GM12878 (cell line): ENCODE data around the gene SGTB. TPM values are rescaled to one million over a fixed set of nuclear protein-coding genes. Genes with fewer than 3 reads are reported as not detected.

ENCODE experiments used
- ATAC-seq: fragments of 200-7000 bp; cut with Tn5 transposase; 3 replicates; pipeline ENCODE4 v1.9.1; 2020; ENCODE audit warnings: mild to moderate bottlenecking, moderate library complexity
- Bru-seq: library from RNA; stranded (reverse); fragments of 400-500 nt; gene quantifications from one replicate; lab custom pipeline; 2021; lab: Mats Ljungman, UMichigan
- BruChase-seq, 2 experiments: library from RNA; stranded (reverse); fragments of 400-500 nt; gene quantifications; one replicate each; lab custom pipeline; 2021; lab: Mats Ljungman, UMichigan
- BruUV-seq: library from RNA; stranded (reverse); fragments of 400-500 nt; replicated peaks from 2 replicates; lab custom pipeline; 2021; lab: Mats Ljungman, UMichigan
- CTCF ChIA-PET: fragments of 300-600 bp; sonication (Branson Sonifier 250); formaldehyde crosslinking; extraction: SDS; loops from one replicate; lab custom pipeline; 2021; ENCODE audit warnings: inconsistent platforms; lab: Yijun Ruan, JAX
- POLR2A ChIA-PET: fragments of 350-600 bp; formaldehyde crosslinking; extraction: SDS; loops from one replicate; lab custom pipeline; 2021; ENCODE audit warnings: inconsistent platforms; lab: Charles Lee
- RAD21 ChIA-PET: fragments of 300-600 bp; sonication (Branson Sonifier 250); formaldehyde crosslinking; loops from one replicate; lab custom pipeline; 2023; ENCODE audit warnings: antibody characterized with exemption; ENCODE audit not compliant: unreplicated experiment; lab: Charles Lee
- SMC1A ChIA-PET: fragments of 300-600 bp; sonication (Branson Sonifier 250); formaldehyde crosslinking; loops from one replicate; lab custom pipeline; 2023; ENCODE audit not compliant: unreplicated experiment, uncharacterized antibody; lab: Charles Lee
- DNase-seq: peaks from one replicate; pipeline ENCODE4 v3.0.0-alpha.2; 2011; ENCODE audit warnings: low read depth, low spot score
- FAIRE-seq: peaks from 3 replicates; lab custom pipeline; 2011; peaks lifted over from hg19 to GRCh38; lab: Jason Lieb, UNC
- H2AFZ ChIP-seq: 2 replicates; pipeline ENCODE4 v1.6.0; 2011; ENCODE audit warnings: low read depth, low read length, control low read depth; ENCODE audit not compliant: control insufficient read depth
- H3K27ac ChIP-seq: 2 replicates; pipeline ENCODE4 v1.5.1; 2011; ENCODE audit warnings: control low read depth; ENCODE audit not compliant: control insufficient read depth, insufficient read depth
- H3K27me3 ChIP-seq, 2 experiments: replicated peaks in 1 of 2; 2 replicates each; pipeline versions ENCODE4 v1.6.0 to v1.6.1; 2011; ENCODE audit warnings: low read length in 1 of 2; ENCODE audit not compliant: control insufficient read depth in 2 of 2, insufficient read depth in 2 of 2
- H3K36me3 ChIP-seq, 2 experiments: 2 replicates each; pipeline ENCODE4 v1.5.1; 2011; ENCODE audit warnings: low read length in 1 of 2; ENCODE audit not compliant: control insufficient read depth in 2 of 2, insufficient read depth in 2 of 2
- H3K4me1 ChIP-seq: 2 replicates; pipeline ENCODE4 v1.6.1; 2011; ENCODE audit warnings: mild to moderate bottlenecking, low read length, moderate library complexity, mixed read lengths; ENCODE audit not compliant: control insufficient read depth, insufficient read depth
- H3K4me2 ChIP-seq: 2 replicates; pipeline ENCODE4 v1.6.0; 2011; ENCODE audit warnings: control low read depth; ENCODE audit not compliant: control insufficient read depth, insufficient read depth
- H3K4me3 ChIP-seq: fragments of 200-600 bp; sonication (generic); 2 replicates; pipeline ENCODE4 v1.5.1; 2016
- H3K79me2 ChIP-seq: 2 replicates; pipeline ENCODE4 v1.6.0; 2011; ENCODE audit warnings: low read length; ENCODE audit not compliant: control insufficient read depth, insufficient read depth
- H3K9ac ChIP-seq: 2 replicates; pipeline ENCODE4 v1.8.0; 2011; ENCODE audit warnings: low read length, control low read depth, mixed read lengths; ENCODE audit not compliant: control insufficient read depth, insufficient read depth
- H3K9me3 ChIP-seq: replicated peaks from 3 replicates; pipeline ENCODE4 v1.5.1; 2011; ENCODE audit warnings: mild to moderate bottlenecking, low read length; ENCODE audit not compliant: control insufficient read depth, insufficient read depth
- H4K20me1 ChIP-seq: 2 replicates; pipeline ENCODE4 v1.6.0; 2011; ENCODE audit not compliant: control insufficient read depth, insufficient read depth
- BHLHE40 ChIP-seq, 2 experiments: fragments of 450-650 bp in 1 of 2; IDR thresholded peaks; 2 replicates each; pipeline ENCODE4 v1.6.1; 2011 to 2017; ENCODE audit warnings: low read depth in 2 of 2, borderline replicate concordance in 1 of 2, improper control_type of control experiment in 1 of 2, low read length in 1 of 2, mild to moderate bottlenecking in 1 of 2
- DPF2 ChIP-seq: fragments of 450-650 bp; IDR thresholded peaks from 2 replicates; pipeline ENCODE4 v1.6.1; 2017; ENCODE audit warnings: mild to moderate bottlenecking
- GATAD2B ChIP-seq: fragments of 450-650 bp; conservative IDR thresholded peaks from 2 replicates; pipeline ENCODE4 v1.6.1; 2017; ENCODE audit warnings: low read depth, mild to moderate bottlenecking, moderate library complexity
- IKZF1 ChIP-seq: fragments of 450-650 bp; conservative IDR thresholded peaks from 2 replicates; pipeline ENCODE4 v1.6.1; 2017; ENCODE audit warnings: antibody characterized with exemption, mild to moderate bottlenecking
- LARP7 ChIP-seq: fragments of 450-650 bp; IDR thresholded peaks from 2 replicates; pipeline ENCODE4 v1.6.1; 2017; ENCODE audit warnings: mild to moderate bottlenecking
- NBN ChIP-seq: fragments of 450-650 bp; IDR thresholded peaks from 2 replicates; pipeline ENCODE4 v1.6.1; 2016
- SMC3 ChIP-seq: IDR thresholded peaks from 2 replicates; pipeline ENCODE4 v1.6.1; 2011; ENCODE audit warnings: low read length, improper control_type of control experiment, borderline replicate concordance
- SREBF1 ChIP-seq: IDR thresholded peaks from 2 replicates; pipeline ENCODE4 v1.6.1; 2012; ENCODE audit warnings: mild to moderate bottlenecking, low read length
- TAF1 ChIP-seq: IDR thresholded peaks from 2 replicates; pipeline ENCODE4 v1.6.1; 2011; ENCODE audit warnings: mild to moderate bottlenecking, low read depth, low read length, borderline replicate concordance
- YY1 ChIP-seq: IDR thresholded peaks from 2 replicates; pipeline ENCODE4 v1.6.1; 2011; ENCODE audit warnings: low read depth, mild to moderate bottlenecking, low read length
- WGBS: methylation state at CpG from one replicate; pipeline ENCODE4 v1.1.6; 2016; ENCODE audit warnings: low lambda C conversion rate; ENCODE audit not compliant: insufficient replicate concordance, insufficient coverage; ENCODE audit errors: missing lambda C conversion rate; 5-methylcytosine and 5-hydroxymethylcytosine counted together
- in situ Hi-C: fragments of 300-500 bp; cut with MboI; formaldehyde crosslinking; loops from 9 replicates; pipeline ENCODE4 v1.14.3; 2018; ENCODE audit warnings: mixed read lengths
- intact Hi-C: fragments of 100-400 bp; cut with micrococcal nuclease; formaldehyde crosslinking; loops from one replicate; pipeline ENCODE4 v1.14.2; 2022; ENCODE audit not compliant: unreplicated experiment
- long read RNA-seq, 2 experiments: library from polyadenylated mRNA; unstranded; transcript quantifications; one replicate each; pipeline ENCODE4 v2.0.0, GENCODE V29; 2019 to 2020
- polyA minus RNA-seq, 3 experiments: library from RNA; depleted of rRNA, polyadenylated mRNA; stranded (reverse); fragments of >200 nt; gene quantifications; 2 replicates each; pipeline ENCODE4 v1.2.3, GENCODE V29; 2011
- polyA plus RNA-seq, 11 experiments: library from polyadenylated mRNA; depleted of rRNA in 4 of 11; unstranded in 6 of 11; stranded (reverse) in 5 of 11; fragments of >200 nt; fragmentation: Nextera tagmentation in 4 of 11; fragmentation: Illumina TruSeq in 1 of 11; extraction: Ambion mirVana in 4 of 11; extraction: Trizol in 1 of 11; gene quantifications; 1 replicate in 1 of 11; 2 replicates in 10 of 11; pipeline versions ENCODE4 v1.2.1 to v1.2.3, GENCODE V29; 2011 to 2016; ENCODE audit warnings: inconsistent platforms in 2 of 11, missing spikeins in 2 of 11, low read depth in 1 of 11
- total RNA-seq, 4 experiments: library from RNA; depleted of rRNA in 3 of 4; stranded (reverse); fragments of >200 nt in 3 of 4; fragmentation: Illumina TruSeq in 1 of 4; extraction: Trizol in 1 of 4; gene quantifications; 2 replicates each; pipeline versions ENCODE4 v1.2.1 to v1.2.3, GENCODE V29; 2013 to 2021
- TF ChIP-seq, protein P1 (sequence below): IDR thresholded peaks from 2 replicates; pipeline ENCODE4 v1.6.1; 2012; ENCODE audit warnings: low read depth, low read length, improper control_type of control experiment
- TF ChIP-seq, protein P2 (sequence below): IDR thresholded peaks from 2 replicates; pipeline ENCODE4 v1.6.1; 2012; ENCODE audit warnings: low read depth, low read length, improper control_type of control experiment
- TF ChIP-seq, protein P3 (sequence below): fragments of 450-650 bp; IDR thresholded peaks from 2 replicates; pipeline ENCODE4 v1.6.1; 2018; ENCODE audit warnings: borderline replicate concordance, mild to moderate bottlenecking; ENCODE audit not compliant: partially characterized antibody

The SGTB gene, protein sequence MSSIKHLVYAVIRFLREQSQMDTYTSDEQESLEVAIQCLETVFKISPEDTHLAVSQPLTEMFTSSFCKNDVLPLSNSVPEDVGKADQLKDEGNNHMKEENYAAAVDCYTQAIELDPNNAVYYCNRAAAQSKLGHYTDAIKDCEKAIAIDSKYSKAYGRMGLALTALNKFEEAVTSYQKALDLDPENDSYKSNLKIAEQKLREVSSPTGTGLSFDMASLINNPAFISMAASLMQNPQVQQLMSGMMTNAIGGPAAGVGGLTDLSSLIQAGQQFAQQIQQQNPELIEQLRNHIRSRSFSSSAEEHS
- total RNA-seq (2013; cell fraction: nucleolus; rRNA removed) = 7.8 and 9.2 TPM in 2 replicates
- 4.5 and 5.1 TPM in 2 replicates for total RNA-seq (2014; rRNA removed)
- total RNA-seq (2014; rRNA removed; fragmentation: Illumina TruSeq; extraction: Trizol) = 5.3 and 5.7 TPM in 2 replicates
- 7.8 and 8.3 TPM in 2 replicates for total RNA-seq (2021)
- polyA plus RNA-seq (2011; ENCODE audit: low read depth) = 1.5 TPM
- polyA plus RNA-seq (2011; rRNA removed) = 5.7 and 11.6 TPM in 2 replicates
- 1.8 and 2.1 TPM in 2 replicates for polyA plus RNA-seq (2011; cell fraction: cytosol; rRNA removed)
- 2.3 and 2.9 TPM in 2 replicates for polyA plus RNA-seq (2011; cell fraction: nucleus; rRNA removed)
- polyA plus RNA-seq (2012) = 2.3 and 2.9 TPM in 2 replicates
- polyA plus RNA-seq (2014; fragmentation: Illumina TruSeq; extraction: Trizol) = 5.4 and 5.5 TPM in 2 replicates
- 1 to 10 TPM; 1.0 to 1.4 TPM for polyA plus RNA-seq (2014; fragmentation: Nextera tagmentation; extraction: Ambion mirVana)
- 2.4 and 3.0 TPM in 2 replicates for polyA plus RNA-seq (2014; rRNA removed)
- polyA plus RNA-seq (2016; fragmentation: Nextera tagmentation; extraction: Ambion mirVana) = 1 to 10 TPM; 5.4 to 5.5 TPM
- polyA minus RNA-seq (2011; rRNA and poly(A)+ RNA removed) = 2.2 and 4.5 TPM in 2 replicates
- 1.6 and 1.9 TPM in 2 replicates for polyA minus RNA-seq (2011; cell fraction: cytosol; rRNA and poly(A)+ RNA removed)
- 2.2 and 2.9 TPM in 2 replicates for polyA minus RNA-seq (2011; cell fraction: nucleus; rRNA and poly(A)+ RNA removed)
- Bru-seq, nascent RNA = percentile 77 among the genes with signal in this experiment
- percentile 68 among the genes with signal in this experiment for BruChase-seq, experiment 1, labeled RNA remaining after a 6-hour chase
- percentile 68 among the genes with signal in this experiment for BruChase-seq, experiment 2, labeled RNA remaining after a 2-hour chase
- long read RNA-seq, experiment 1, full-length matches to known transcripts = 7 of 8 reads
- long read RNA-seq, experiment 1, partial matches to known transcripts = 0 of 8 reads
- long read RNA-seq, experiment 1, other reads (novel, unspliced or antisense) = 1 of 8 reads
- long read RNA-seq, experiment 2, full-length matches to known transcripts = 36 of 43 reads
- long read RNA-seq, experiment 2, partial matches to known transcripts = 1 of 43 reads
- long read RNA-seq, experiment 2, other reads (novel, unspliced or antisense) = 6 of 43 reads

DNA sequence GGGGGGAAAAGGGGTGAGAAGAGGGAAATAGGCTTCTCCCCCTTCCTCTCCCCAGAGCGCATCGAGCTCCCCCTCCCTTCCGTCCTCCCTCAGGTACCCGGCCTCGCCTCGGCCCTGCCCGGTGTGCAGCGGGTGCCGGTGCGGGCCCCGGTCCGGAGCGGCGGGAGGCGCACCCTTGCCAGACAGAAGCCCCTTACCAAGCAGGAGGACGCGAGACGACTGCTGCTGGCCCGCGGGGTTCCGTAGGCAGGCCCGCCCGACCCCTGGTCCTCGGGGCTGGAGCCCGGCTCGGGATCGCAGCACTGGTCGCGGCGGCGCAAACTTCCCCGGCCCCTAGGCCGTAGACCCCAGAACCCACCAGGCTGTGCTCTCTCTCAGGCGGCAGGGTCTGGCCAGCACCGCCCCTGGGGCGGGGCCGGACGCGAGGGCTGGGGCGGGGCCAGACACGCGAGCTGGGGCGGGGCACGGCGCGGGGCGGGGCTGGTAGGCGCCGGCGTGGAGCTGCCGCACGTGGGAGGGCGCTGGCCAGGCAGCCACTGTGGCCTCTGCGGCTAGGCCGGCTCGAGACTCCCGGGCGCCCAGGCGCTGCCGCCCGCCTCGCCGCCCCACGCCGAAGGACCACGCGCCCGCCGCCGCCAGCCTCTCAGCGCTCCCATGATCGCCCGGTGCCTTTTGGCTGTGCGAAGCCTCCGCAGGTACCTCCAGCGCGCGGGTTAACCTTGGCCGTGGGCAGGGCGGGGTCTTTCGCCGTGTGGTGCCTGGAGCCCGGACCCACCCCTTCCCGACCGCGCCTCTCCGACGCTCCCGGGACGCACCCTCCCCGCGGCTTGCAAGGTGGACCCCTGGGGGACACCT, at the start of gene SGTB, which contains the start of gene NLN:
Gene SGTB (minus strand): TSS at position 390 of the 855 bp plus-strand sequence. CDS start 1,302 bp downstream, outside the sequence.
Gene NLN (plus strand): TSS at position 486 of the 855 bp plus-strand sequence. CDS start 169 bp downstream, at position 655.
- intact Hi-C loops (loop anchor here (5.0 kb wide), 2 partner anchors 105 to 205 kb away; partner anchors contain the start of gene ERBIN), in situ Hi-C loops (no loop called here)
- SMC1A ChIA-PET = interaction anchor here (1.1 kb wide), 2 partner anchors 10 to 18 kb away, joined by 3 read pairs; no protein-coding TSS in a partner anchor
- peak within 1 kb of the TSS; percentile 93 for H2AFZ ChIP-seq
- H3K36me3 ChIP-seq = no peaks in the 10 kb centered on the region
- no peak for FAIRE-seq
- CTCF ChIA-PET = interaction anchor here (1.2 kb wide), 1 partner anchor 434 kb away, joined by 3 read pairs; no protein-coding TSS in a partner anchor
- DNase-seq = no peak
- POLR2A ChIA-PET = interaction anchor here (0.6 to 2.0 kb wide), 3 partner anchors 11 to 204 kb away, joined by 3 to 17 read pairs (median 5); partner anchors contain the start of gene ERBIN
- BruUV-seq = no TSS peak
- H3K79me2 ChIP-seq = peaks cover 40% of the 10 kb centered on the region
- ATAC-seq = peak; percentile 93
- H3K27ac ChIP-seq = peak within 1 kb of the TSS; percentile 78
- H3K9ac ChIP-seq = peak within 1 kb of the TSS; percentile 83
- under 1% methylated on average over 67 of the region's 92 CpGs for WGBS
- no peaks in the 10 kb centered on the region for H4K20me1 ChIP-seq
- peak within 1 kb of the TSS; percentile 85 for H3K4me2 ChIP-seq
- peak within 1 kb of the TSS; percentile 91 for H3K4me3 ChIP-seq
- H3K9me3 ChIP-seq = no peaks in the 10 kb centered on the region
- H3K4me1 ChIP-seq = 0 out of 2 replicates have a peak, but pooled peaks cover 4% of the 10 kb centered on the region
- no peaks in the 10 kb centered on the region for H3K27me3 ChIP-seq
- RAD21 ChIA-PET = interaction anchor here (0.6 to 1.9 kb wide), 7 partner anchors 9 to 239 kb away, joined by 3 to 5 read pairs (median 3); partner anchors contain the start of gene TRIM23
- TF ChIP-seq, protein P1, sequence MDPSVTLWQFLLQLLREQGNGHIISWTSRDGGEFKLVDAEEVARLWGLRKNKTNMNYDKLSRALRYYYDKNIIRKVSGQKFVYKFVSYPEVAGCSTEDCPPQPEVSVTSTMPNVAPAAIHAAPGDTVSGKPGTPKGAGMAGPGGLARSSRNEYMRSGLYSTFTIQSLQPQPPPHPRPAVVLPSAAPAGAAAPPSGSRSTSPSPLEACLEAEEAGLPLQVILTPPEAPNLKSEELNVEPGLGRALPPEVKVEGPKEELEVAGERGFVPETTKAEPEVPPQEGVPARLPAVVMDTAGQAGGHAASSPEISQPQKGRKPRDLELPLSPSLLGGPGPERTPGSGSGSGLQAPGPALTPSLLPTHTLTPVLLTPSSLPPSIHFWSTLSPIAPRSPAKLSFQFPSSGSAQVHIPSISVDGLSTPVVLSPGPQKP = no peak
- TF ChIP-seq IKZF1 (peak; percentile 72), SMC3 (no peak), BHLHE40 (IDR thresholded peaks at IDR 0.05; ENCODE audit: borderline replicate concordance in 1 of 2, low read depth in 2 of 2, low read length in 1 of 2) (peak; percentile 83 to 96; a peak in 3 of 4 replicates), YY1 (peak; percentile 34; the same call in 1 of the 2 replicates), NBN (0 out of 2 replicates have a peak, but pooled peaks have one; percentile 15), LARP7 (peak; percentile 55; the same call in 1 of the 2 replicates), SREBF1 (no peak), DPF2 (peak; percentile 77), GATAD2B (peak; percentile 91; the same call in 1 of the 2 replicates), TAF1 (peak; percentile 46; the same call in 1 of the 2 replicates)
- TF ChIP-seq, protein P2, sequence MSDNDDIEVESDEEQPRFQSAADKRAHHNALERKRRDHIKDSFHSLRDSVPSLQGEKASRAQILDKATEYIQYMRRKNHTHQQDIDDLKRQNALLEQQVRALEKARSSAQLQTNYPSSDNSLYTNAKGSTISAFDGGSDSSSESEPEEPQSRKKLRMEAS = peak; percentile 76
- TF ChIP-seq, protein P3, sequence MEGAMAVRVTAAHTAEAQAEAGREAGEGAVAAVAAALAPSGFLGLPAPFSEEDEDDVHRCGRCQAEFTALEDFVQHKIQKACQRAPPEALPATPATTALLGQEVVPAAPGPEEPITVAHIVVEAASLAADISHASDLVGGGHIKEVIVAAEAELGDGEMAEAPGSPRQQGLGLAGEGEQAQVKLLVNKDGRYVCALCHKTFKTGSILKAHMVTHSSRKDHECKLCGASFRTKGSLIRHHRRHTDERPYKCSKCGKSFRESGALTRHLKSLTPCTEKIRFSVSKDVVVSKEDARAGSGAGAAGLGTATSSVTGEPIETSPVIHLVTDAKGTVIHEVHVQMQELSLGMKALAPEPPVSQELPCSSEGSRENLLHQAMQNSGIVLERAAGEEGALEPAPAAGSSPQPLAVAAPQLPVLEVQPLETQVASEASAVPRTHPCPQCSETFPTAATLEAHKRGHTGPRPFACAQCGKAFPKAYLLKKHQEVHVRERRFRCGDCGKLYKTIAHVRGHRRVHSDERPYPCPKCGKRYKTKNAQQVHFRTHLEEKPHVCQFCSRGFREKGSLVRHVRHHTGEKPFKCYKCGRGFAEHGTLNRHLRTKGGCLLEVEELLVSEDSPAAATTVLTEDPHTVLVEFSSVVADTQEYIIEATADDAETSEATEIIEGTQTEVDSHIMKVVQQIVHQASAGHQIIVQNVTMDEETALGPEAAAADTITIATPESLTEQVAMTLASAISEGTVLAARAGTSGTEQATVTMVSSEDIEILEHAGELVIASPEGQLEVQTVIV = no peak
